Omental fat pad (tissue), 4 donors: ENCODE measurements around the gene PRDM16. TPM values are rescaled to one million over a fixed set of nuclear protein-coding genes. Genes with fewer than 3 reads are reported as not detected.

Experiments
- ATAC-seq: fragments of 150-250 bp; one replicate; pipeline ENCODE4 v1.9.1; 2016; ENCODE audit warnings: mild to moderate bottlenecking, moderate library complexity; ENCODE audit not compliant: low FRiP score
- DNase-seq: peaks from one replicate; pipeline ENCODE4 v3.0.0-alpha.2; 2019; ENCODE audit warnings: low spot score
- total RNA-seq, 4 donors: library from RNA; depleted of rRNA; stranded (reverse); fragments of >200 nt; gene quantifications; one replicate each; pipeline ENCODE4 v1.1.0, GENCODE V29; 2016
- TF ChIP-seq, protein P1 (sequence below), 3 donors: fragments of 450-650 bp; IDR thresholded peaks; one replicate each; pipeline ENCODE4 v1.5.1; 2016 to 2017; ENCODE audit warnings: antibody characterized with exemption in 3 of 3, mild to moderate bottlenecking in 3 of 3, moderate library complexity in 2 of 3

PRDM16 gene
- total RNA-seq, 4 donors from 2014 or later: 0.19 to 3.8 (median 1.8) TPM

DNA sequence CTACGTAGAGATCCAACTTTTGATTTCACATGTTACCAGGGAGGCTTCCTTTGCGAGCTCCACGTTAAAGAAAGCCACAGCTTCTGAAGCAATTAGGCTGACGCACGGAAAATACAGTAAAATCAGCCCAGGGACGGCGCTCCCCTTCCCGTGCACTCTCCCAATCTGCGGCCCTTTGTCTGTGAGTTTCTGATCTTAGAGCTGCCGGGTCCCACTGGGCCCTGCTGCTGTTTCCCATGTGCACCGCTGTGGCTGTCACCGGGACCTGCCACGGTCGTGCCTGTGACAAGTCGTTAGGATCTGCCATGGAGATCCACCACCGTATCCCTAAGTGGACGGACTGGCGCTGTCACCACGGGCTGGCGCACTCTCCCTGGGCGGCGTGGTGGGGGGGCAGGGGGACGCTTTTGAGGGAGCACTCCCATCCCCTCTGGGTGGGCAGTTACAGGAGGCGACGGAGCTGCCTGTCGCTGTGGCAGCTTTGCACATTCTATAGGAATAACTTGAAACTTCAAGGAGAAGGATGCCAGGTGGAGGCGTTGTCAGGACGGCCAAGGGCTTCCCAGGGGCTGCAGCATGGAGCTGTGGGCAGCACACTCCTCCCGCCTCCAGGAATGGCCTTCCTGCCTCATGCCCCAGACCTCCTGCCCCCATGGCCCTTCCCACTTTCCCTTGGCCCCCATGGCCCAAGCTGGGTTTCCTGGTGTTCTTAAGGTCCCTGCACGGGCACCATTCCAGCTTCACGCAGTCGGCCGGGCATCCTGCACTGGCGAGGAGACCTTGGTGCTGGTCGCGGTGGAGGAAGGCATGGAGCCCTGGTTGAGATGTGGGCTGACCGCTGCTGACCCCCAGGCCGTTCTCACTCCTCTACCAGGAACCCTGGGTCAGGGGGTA lies 85.1 kb downstream of the PRDM16 start:
- TF ChIP-seq, protein P1, sequence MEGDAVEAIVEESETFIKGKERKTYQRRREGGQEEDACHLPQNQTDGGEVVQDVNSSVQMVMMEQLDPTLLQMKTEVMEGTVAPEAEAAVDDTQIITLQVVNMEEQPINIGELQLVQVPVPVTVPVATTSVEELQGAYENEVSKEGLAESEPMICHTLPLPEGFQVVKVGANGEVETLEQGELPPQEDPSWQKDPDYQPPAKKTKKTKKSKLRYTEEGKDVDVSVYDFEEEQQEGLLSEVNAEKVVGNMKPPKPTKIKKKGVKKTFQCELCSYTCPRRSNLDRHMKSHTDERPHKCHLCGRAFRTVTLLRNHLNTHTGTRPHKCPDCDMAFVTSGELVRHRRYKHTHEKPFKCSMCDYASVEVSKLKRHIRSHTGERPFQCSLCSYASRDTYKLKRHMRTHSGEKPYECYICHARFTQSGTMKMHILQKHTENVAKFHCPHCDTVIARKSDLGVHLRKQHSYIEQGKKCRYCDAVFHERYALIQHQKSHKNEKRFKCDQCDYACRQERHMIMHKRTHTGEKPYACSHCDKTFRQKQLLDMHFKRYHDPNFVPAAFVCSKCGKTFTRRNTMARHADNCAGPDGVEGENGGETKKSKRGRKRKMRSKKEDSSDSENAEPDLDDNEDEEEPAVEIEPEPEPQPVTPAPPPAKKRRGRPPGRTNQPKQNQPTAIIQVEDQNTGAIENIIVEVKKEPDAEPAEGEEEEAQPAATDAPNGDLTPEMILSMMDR (IDR thresholded peaks at IDR 0.05): no peak
- DNase-seq: no peak
- no peak for ATAC-seq

DNA sequence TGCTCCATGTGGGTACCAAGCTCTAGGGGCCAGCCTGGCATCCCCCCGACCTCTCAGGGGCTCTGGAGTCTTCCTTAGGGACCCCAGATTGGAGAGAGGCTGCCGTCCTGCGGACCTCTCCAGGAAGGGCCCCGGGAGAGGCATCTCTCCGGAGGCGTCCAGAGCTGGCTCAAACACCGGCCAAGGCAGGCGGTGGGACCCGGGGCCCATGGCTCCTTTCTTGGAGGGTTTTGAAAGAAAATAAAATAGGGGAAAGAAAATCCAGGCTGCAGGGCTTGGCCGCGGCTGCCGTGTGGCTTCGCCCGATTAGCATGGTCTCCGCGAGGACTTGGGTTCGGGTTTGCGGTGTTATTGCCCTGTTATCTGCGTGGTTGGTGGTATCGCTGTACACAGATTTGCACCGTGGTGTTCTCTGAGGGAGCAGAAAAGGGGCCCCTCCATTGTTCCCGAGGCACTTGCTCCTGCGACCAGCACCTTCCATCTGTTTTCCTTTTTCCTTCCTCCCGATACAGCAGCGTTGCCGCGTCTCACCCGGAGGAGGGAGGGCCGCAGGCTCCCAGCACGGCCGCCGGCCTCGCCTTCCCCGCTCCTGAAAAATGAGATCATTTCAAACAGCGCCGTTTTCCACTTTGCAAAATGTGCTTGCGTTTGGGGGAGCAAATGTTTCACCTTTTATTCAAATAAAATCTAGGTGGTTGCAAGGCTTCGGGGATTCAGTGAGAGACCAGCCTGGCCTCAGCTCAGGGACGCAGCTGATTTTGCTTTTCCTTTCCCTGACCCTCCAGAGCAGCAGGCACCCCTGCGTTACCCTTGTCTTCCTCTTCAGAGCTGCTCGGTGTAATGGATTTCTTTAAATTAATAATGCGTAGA lies 86.3 kb downstream of the PRDM16 start:
- TF ChIP-seq, protein P1 (IDR thresholded peaks at IDR 0.05): no peak
- DNase-seq (no peak), ATAC-seq (no peak)

DNA sequence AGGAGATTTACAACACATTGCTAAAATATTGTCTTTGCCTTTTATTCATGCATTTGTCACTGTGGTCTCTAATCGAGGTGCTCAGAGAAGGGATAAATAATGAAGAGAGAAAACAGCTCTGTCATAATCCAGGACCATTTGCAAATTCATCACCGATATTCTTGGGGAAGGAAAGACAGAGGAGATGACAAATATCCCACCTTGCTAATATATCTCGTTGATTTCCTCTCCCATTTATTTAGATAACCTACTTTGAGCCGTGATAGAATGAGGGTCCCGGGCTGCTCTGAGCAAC lies 86.9 kb downstream of the PRDM16 start:
- ATAC-seq (no peak), DNase-seq (no peak)
- TF ChIP-seq, protein P1 (IDR thresholded peaks at IDR 0.05): no peak

DNA sequence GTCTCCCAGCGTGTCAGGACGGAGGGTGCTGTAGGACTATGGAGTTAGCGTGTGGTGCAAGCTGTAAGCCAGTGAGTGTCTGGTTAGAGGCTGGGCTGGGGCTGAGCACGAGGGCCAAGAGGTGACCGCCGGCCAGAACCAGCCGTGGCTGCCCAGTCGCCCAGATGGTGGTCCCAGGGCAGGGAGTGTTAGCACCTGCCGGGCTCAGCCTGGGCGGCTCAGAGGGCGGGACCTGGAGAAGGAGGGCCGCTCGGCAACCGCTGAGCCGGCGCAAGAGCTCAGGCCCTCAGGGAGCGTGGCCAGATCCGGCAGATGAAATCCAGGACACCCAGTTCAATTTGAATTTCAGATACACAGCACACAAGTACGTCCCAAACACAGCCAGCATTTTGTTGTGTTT lies 87.9 kb downstream of the PRDM16 start:
- TF ChIP-seq, protein P1 (IDR thresholded peaks at IDR 0.05): no peak
- no peak for DNase-seq
- ATAC-seq: no peak

DNA sequence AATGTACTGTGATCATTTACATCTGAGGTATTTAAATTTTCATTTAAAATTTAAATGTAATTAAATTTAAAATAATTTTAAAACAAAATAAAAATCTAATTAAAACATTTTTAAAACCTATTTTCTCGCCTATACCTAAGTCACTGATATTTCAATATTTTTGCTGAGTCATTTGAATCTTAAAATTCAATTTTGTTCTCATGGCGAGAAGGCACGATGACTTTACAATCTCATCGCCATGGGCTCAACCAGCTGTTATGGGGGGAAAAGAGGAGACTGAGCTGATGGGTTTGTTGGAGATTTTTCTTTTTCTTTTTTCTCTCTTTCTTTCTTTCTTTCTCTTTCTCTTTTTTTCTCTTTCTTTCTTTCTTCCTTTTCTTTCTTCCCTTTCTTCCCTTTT lies 89.3 kb downstream of the PRDM16 start:
- DNase-seq (no peak), ATAC-seq (no peak)
- TF ChIP-seq, protein P1 (IDR thresholded peaks at IDR 0.05): no peak

DNA sequence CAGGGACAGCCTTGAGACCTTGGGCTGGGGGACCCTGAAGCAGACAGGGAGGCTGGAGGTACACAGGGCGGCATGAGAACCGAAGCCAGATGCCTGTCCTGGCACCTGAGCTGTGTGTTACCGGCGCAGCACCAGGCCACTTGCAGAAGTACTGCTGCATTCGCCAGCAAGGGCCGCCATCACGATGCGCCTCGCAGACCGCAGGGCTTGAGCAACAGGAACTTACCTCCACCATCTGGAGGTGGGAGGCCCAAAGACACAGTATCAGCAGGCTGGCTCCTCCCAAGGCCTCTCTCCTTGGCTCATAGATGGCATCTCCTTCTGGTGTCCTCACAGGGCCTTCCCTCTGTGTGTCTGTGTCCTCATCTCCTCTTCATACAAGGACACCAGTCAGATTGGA lies 90.1 kb downstream of the PRDM16 start:
- ATAC-seq (no peak), DNase-seq (no peak)
- TF ChIP-seq, protein P1 (IDR thresholded peaks at IDR 0.05): no peak
